Trophoblast cell (in vitro differentiated cells and primary cell): ENCODE data around the gene KLHL15.

ENCODE experiments used
- DNase-seq, 2 donors: peaks; one replicate each; pipeline ENCODE4 v3.0.0-alpha.2; 2016
- H2AFZ ChIP-seq: 2 replicates; pipeline ENCODE4 v1.6.1; 2013; ENCODE audit warnings: low read length, moderate library complexity, mild to moderate bottlenecking; ENCODE audit not compliant: insufficient read depth, poor library complexity
- H2AK5ac ChIP-seq: 2 replicates; pipeline ENCODE4 v1.6.1; 2013; ENCODE audit warnings: mild to moderate bottlenecking, low read length
- H2BK120ac ChIP-seq: 2 replicates; pipeline ENCODE4 v1.6.1; 2013; ENCODE audit warnings: low read length, mild to moderate bottlenecking, moderate library complexity; ENCODE audit not compliant: insufficient read depth, poor library complexity
- H2BK12ac ChIP-seq: 2 replicates; pipeline ENCODE4 v1.6.1; 2013; ENCODE audit warnings: mild to moderate bottlenecking, low read length, moderate library complexity
- H2BK5ac ChIP-seq: 2 replicates; pipeline ENCODE4 v1.6.1; 2013; ENCODE audit warnings: low read length, low read depth, moderate library complexity, mild to moderate bottlenecking; ENCODE audit not compliant: poor library complexity
- H3K14ac ChIP-seq: 2 replicates; pipeline ENCODE4 v1.6.1; 2013; ENCODE audit warnings: mild to moderate bottlenecking, low read length
- H3K18ac ChIP-seq: 2 replicates; pipeline ENCODE4 v1.6.1; 2013; ENCODE audit warnings: mild to moderate bottlenecking, low read length
- H3K23ac ChIP-seq: 2 replicates; pipeline ENCODE4 v1.6.1; 2013; ENCODE audit warnings: low read length
- H3K27ac ChIP-seq: 2 replicates; pipeline ENCODE4 v1.5.1; 2013; ENCODE audit warnings: low read depth, mild to moderate bottlenecking, inconsistent platforms, low read length, moderate library complexity
- H3K27me3 ChIP-seq: 2 replicates; pipeline ENCODE4 v1.6.1; 2013; ENCODE audit warnings: inconsistent platforms, mild to moderate bottlenecking, low read length, moderate library complexity; ENCODE audit not compliant: insufficient read depth
- H3K36me3 ChIP-seq, 2 experiments: 1 replicate in 1 of 2; 2 replicates in 1 of 2; pipeline ENCODE4 v1.6.1; 2013; ENCODE audit warnings: low read length in 2 of 2, mild to moderate bottlenecking in 2 of 2, moderate library complexity in 1 of 2; ENCODE audit not compliant: insufficient read depth in 2 of 2, control insufficient read depth in 1 of 2
- H3K4ac ChIP-seq: 2 replicates; pipeline ENCODE4 v1.6.1; 2013; ENCODE audit warnings: low read depth, mild to moderate bottlenecking, low read length, moderate library complexity
- H3K4me1 ChIP-seq, 2 experiments: 1 replicate in 1 of 2; 2 replicates in 1 of 2; pipeline ENCODE4 v1.6.1; 2013; ENCODE audit warnings: low read length in 2 of 2, mild to moderate bottlenecking in 2 of 2, moderate library complexity in 1 of 2; ENCODE audit not compliant: insufficient read depth in 2 of 2, control insufficient read depth in 1 of 2
- H3K4me2 ChIP-seq: 2 replicates; pipeline ENCODE4 v1.6.1; 2013; ENCODE audit warnings: inconsistent platforms, mild to moderate bottlenecking, low read length, moderate library complexity
- H3K4me3 ChIP-seq: 2 replicates; pipeline ENCODE4 v1.5.1; 2013; ENCODE audit warnings: mild to moderate bottlenecking, low read depth, low read length, inconsistent platforms
- H3K79me1 ChIP-seq: one replicate; pipeline ENCODE4 v1.6.1; 2013; ENCODE audit warnings: low read length
- H3K79me2 ChIP-seq: 2 replicates; pipeline ENCODE4 v1.6.1; 2013; ENCODE audit warnings: low read length, mild to moderate bottlenecking; ENCODE audit not compliant: control insufficient read depth, insufficient read depth, poor library complexity
- H3K9ac ChIP-seq: 2 replicates; pipeline ENCODE4 v1.6.1; 2013; ENCODE audit warnings: mild to moderate bottlenecking, low read length
- H3K9me3 ChIP-seq: 2 replicates; pipeline ENCODE4 v1.6.1; 2013; ENCODE audit warnings: low read depth, mild to moderate bottlenecking, control low read depth, inconsistent platforms, low read length; ENCODE audit not compliant: insufficient read depth
- H4K12ac ChIP-seq: 2 replicates; pipeline ENCODE4 v1.6.1; 2013; ENCODE audit warnings: low read depth, mild to moderate bottlenecking, low read length, moderate library complexity
- H4K8ac ChIP-seq: 2 replicates; pipeline ENCODE4 v1.6.1; 2013; ENCODE audit warnings: low read depth, mild to moderate bottlenecking, low read length, moderate library complexity
- H4K91ac ChIP-seq: one replicate; pipeline ENCODE4 v1.6.1; 2013; ENCODE audit warnings: low read depth, mild to moderate bottlenecking, low read length, moderate library complexity
- WGBS: extraction: QIAGEN DNeasy Blood & Tissue Kit; methylation state at CpG from one replicate; pipeline ENCODE4 v1.1.7; 2013; ENCODE audit warnings: missing lambda C conversion rate; ENCODE audit not compliant: insufficient read length, insufficient coverage; ENCODE audit errors: extremely low coverage; 5-methylcytosine and 5-hydroxymethylcytosine counted together

The KLHL15 gene

DNA sequence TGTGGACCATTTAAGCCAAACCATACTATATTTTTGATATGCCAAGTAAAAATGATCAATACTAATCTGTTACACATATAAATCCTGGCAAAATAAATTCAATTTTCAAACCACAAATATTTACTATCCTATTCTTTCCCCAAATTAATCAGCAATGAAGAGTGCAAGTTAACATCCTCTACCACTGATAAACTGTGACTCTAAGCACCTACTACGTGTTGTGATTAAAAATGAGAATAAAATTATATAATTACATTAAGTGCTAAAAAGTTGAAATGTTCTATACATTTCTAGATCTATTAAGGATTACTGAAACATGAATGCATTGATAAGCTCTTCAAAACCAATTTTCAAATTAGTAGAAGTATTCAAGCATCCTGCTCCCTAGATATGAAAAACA is 3.4 kb downstream of the KLHL15 start:
- no peak overlapping the region for H3K4me3 ChIP-seq
- WGBS, result no CpG with 5 or more reads among the region's 1 CpG
- no peaks in the 10 kb centered on the region for H3K9me3 ChIP-seq

DNA sequence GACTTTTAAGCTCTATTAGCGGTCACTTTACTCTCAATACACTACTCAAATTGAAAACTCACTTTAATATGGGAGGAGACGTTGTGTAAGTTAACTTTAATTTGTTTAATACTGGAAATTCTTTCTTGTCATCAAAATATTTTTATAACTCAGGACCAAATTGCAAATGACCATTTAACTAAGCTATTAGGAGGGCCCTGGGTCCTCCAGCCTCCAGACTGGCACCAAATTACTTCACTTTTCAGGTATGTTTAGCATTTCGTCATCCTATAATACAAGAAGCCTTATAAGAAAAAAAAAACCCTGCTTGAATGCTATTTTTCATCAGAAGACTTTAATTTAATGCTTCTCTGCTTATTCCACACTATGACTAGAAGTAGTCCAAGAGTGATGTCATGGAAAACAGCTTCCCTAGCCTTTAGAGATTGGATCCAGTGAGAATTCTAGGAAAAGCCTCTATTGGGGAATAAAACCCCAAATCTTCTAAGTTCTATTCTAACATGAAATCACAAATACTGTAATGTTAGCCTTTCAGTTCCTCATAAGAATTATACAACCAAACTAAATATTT is 6.6 kb downstream of the KLHL15 start:
- H3K27me3 ChIP-seq, result no peaks in the 10 kb centered on the region
- H2BK12ac ChIP-seq, result no peak overlapping the region
- no peak overlapping the region for H3K23ac ChIP-seq
- no peak overlapping the region for H3K4ac ChIP-seq
- H3K9ac ChIP-seq, result no peak overlapping the region
- no peaks in the 10 kb centered on the region for H3K36me3 ChIP-seq
- no peak overlapping the region for H3K27ac ChIP-seq
- H3K9me3 ChIP-seq, result no peaks in the 10 kb centered on the region
- no peaks in the 10 kb centered on the region for H3K4me1 ChIP-seq
- no peak overlapping the region for H3K4me3 ChIP-seq
- H3K14ac ChIP-seq, result no peak overlapping the region
- H2AK5ac ChIP-seq, result no peak overlapping the region
- peaks cover 5% of the 10 kb centered on the region for H3K79me2 ChIP-seq
- H4K12ac ChIP-seq, result no peak overlapping the region
- no CpG with 5 or more reads among the region's 3 CpGs for WGBS
- no peak overlapping the region for H3K18ac ChIP-seq
- H2BK120ac ChIP-seq, result no peak overlapping the region
- H4K91ac ChIP-seq, result no peak overlapping the region
- H2BK5ac ChIP-seq, result no peak overlapping the region
- no peak overlapping the region for H2AFZ ChIP-seq
- no peak overlapping the region for H4K8ac ChIP-seq
- no peak overlapping the region for H3K4me2 ChIP-seq
- peaks cover 5% of the 10 kb centered on the region for H3K79me1 ChIP-seq
- DNase-seq, result no peak

More for the DNA sequence above, 3.4 kb downstream of the KLHL15 start:
- no peak overlapping the region for H2BK5ac ChIP-seq
- no peak overlapping the region for H3K4me2 ChIP-seq
- H2AK5ac ChIP-seq, result no peak overlapping the region
- no peak overlapping the region for H4K12ac ChIP-seq
- no peak overlapping the region for H3K23ac ChIP-seq
- H3K27ac ChIP-seq, result no peak overlapping the region
- no peak overlapping the region for H4K91ac ChIP-seq
- peaks cover 10% of the 10 kb centered on the region for H3K79me1 ChIP-seq
- no peaks in the 10 kb centered on the region for H3K36me3 ChIP-seq
- no peaks in the 10 kb centered on the region for H3K27me3 ChIP-seq
- no peak for DNase-seq
- no peak overlapping the region for H4K8ac ChIP-seq
- no peak overlapping the region for H3K9ac ChIP-seq
- no peak overlapping the region for H2BK12ac ChIP-seq
- H3K4me1 ChIP-seq, result no peaks in the 10 kb centered on the region
- H2AFZ ChIP-seq, result no peak overlapping the region
- H3K14ac ChIP-seq, result no peak overlapping the region
- no peak overlapping the region for H2BK120ac ChIP-seq
- peaks cover 7% of the 10 kb centered on the region for H3K79me2 ChIP-seq
- no peak overlapping the region for H3K18ac ChIP-seq
- no peak overlapping the region for H3K4ac ChIP-seq

DNA sequence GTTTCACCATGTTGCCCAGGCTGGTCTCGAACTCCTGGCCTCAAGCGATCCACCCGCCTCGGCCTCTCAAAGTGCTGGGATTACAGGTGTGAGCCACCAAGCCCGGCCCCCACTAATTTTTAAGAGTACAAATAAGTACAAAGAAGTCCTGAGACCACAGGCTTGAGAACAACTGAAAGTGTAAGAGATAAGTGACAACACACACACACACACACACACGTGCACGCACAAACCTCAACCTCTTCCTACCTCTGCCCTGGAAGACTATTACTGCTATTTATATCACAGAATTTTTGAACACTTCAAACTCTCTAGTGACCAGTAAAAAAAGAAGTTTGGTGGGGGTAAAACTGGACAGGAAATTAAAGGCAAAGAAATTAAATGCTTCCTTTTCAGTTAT is 7.5 kb downstream of the KLHL15 start:
- H2BK5ac ChIP-seq, result no peak overlapping the region
- no peaks in the 10 kb centered on the region for H3K27me3 ChIP-seq
- no peak overlapping the region for H4K12ac ChIP-seq
- H3K36me3 ChIP-seq, result no peaks in the 10 kb centered on the region
- H2BK120ac ChIP-seq, result no peak overlapping the region
- H2AK5ac ChIP-seq, result no peak overlapping the region
- H3K14ac ChIP-seq, result no peak overlapping the region
- H3K79me1 ChIP-seq, result no peaks in the 10 kb centered on the region
- no peaks in the 10 kb centered on the region for H3K9me3 ChIP-seq
- no peak overlapping the region for H3K23ac ChIP-seq
- no peak overlapping the region for H3K18ac ChIP-seq
- H3K27ac ChIP-seq, result no peak overlapping the region
- H4K91ac ChIP-seq, result no peak overlapping the region
- no peak overlapping the region for H2BK12ac ChIP-seq
- H3K4ac ChIP-seq, result no peak overlapping the region
- no peaks in the 10 kb centered on the region for H3K79me2 ChIP-seq
- H3K4me3 ChIP-seq, result no peak overlapping the region
- no peak overlapping the region for H3K4me2 ChIP-seq
- no peak for DNase-seq
- no peak overlapping the region for H2AFZ ChIP-seq
- no peak overlapping the region for H3K9ac ChIP-seq
- no CpG with 5 or more reads among the region's 7 CpGs for WGBS
- H4K8ac ChIP-seq, result no peak overlapping the region
- H3K4me1 ChIP-seq, result no peaks in the 10 kb centered on the region

DNA sequence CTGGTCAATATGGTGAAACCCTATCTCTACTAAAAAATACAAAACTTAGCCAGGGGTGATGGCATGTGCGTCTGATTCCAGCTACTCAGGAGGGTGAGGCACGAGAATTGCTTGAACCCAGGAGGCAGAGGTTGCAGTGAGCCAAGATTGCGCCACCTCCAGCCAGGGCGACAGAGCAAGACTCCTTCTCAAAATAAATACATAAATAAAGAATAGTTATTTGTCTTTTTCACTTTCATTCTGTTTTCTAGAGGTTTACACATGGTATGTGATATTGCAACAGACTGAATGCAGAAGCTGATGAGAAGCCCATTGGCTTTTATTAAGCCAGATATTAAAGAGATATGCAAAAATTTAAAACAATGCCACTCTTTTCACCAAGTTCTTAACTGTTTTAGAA is 8.2 kb downstream of the KLHL15 start:
- no peak overlapping the region for H3K27ac ChIP-seq
- WGBS, result no CpG with 5 or more reads among the region's 4 CpGs

More for the DNA sequence above, 8.2 kb downstream of the KLHL15 start:
- no peak overlapping the region for H2AK5ac ChIP-seq
- H2BK120ac ChIP-seq, result no peak overlapping the region
- H3K23ac ChIP-seq, result no peak overlapping the region
- H3K4me1 ChIP-seq, result no peaks in the 10 kb centered on the region
- H3K18ac ChIP-seq, result no peak overlapping the region
- no peak overlapping the region for H3K4me2 ChIP-seq
- no peak overlapping the region for H3K9ac ChIP-seq
- DNase-seq, result no peak
- no peak overlapping the region for H3K14ac ChIP-seq
- no peaks in the 10 kb centered on the region for H3K36me3 ChIP-seq
- H3K4ac ChIP-seq, result no peak overlapping the region
- no peak overlapping the region for H4K12ac ChIP-seq
- H3K27me3 ChIP-seq, result no peaks in the 10 kb centered on the region
- H2BK12ac ChIP-seq, result no peak overlapping the region
- no peak overlapping the region for H2AFZ ChIP-seq
- H3K4me3 ChIP-seq, result no peak overlapping the region
- no peak overlapping the region for H4K91ac ChIP-seq
- no peak overlapping the region for H4K8ac ChIP-seq
- no peaks in the 10 kb centered on the region for H3K9me3 ChIP-seq
- no peaks in the 10 kb centered on the region for H3K79me1 ChIP-seq
- H2BK5ac ChIP-seq, result no peak overlapping the region
- no peaks in the 10 kb centered on the region for H3K79me2 ChIP-seq
